IMR-90 (cell line): ENCODE data around the gene TRAPPC3. TPM values are rescaled to one million over a fixed set of nuclear protein-coding genes. Genes with fewer than 3 reads are reported as not detected.

Experiments
- ATAC-seq: fragments of 200-7000 bp; cut with Tn5 transposase; 2 replicates; pipeline ENCODE4 v1.9.1; 2020; ENCODE audit warnings: low read depth, mild to moderate bottlenecking, moderate library complexity
- BruUV-seq: library from RNA; stranded (reverse); fragments of 400-500 nt; replicated peaks from 2 replicates; lab custom pipeline; 2021; lab: Mats Ljungman, UMichigan
- CTCF ChIA-PET: fragments of 300-600 bp; formaldehyde crosslinking; extraction: SDS; loops from one replicate; lab custom pipeline; 2021; ENCODE audit warnings: antibody characterized with exemption; lab: Yijun Ruan, JAX
- POLR2A ChIA-PET: fragments of 300-600 bp; sonication (Branson Sonifier 250); formaldehyde crosslinking; loops from one replicate; lab custom pipeline; 2022; ENCODE audit warnings: antibody characterized with exemption; ENCODE audit not compliant: unreplicated experiment; lab: Charles Lee
- DNase-seq: peaks from one replicate; pipeline ENCODE4 v3.0.0; 2013
- H2AFZ ChIP-seq: replicated peaks from 2 replicates; pipeline ENCODE3; 2013; ENCODE audit warnings: low read length, mild to moderate bottlenecking; ENCODE audit not compliant: poor library complexity
- H2AK5ac ChIP-seq: 2 replicates; pipeline ENCODE4 v1.6.1; 2013; ENCODE audit warnings: low read depth, low read length, inconsistent platforms
- H2AK9ac ChIP-seq: replicated peaks from 2 replicates; pipeline ENCODE3; 2013; ENCODE audit warnings: mild to moderate bottlenecking, low read depth, low read length, moderate library complexity; ENCODE audit not compliant: poor library complexity
- H2BK120ac ChIP-seq: 2 replicates; pipeline ENCODE4 v1.6.1; 2013; ENCODE audit warnings: low read depth, low read length, inconsistent platforms
- H2BK15ac ChIP-seq: 3 replicates; pipeline ENCODE4 v1.6.1; 2013; ENCODE audit warnings: low read depth, low read length, inconsistent platforms
- H2BK20ac ChIP-seq: 2 replicates; pipeline ENCODE4 v1.6.1; 2013; ENCODE audit warnings: low read depth, mild to moderate bottlenecking, inconsistent platforms, low read length, moderate library complexity
- H2BK5ac ChIP-seq: 2 replicates; pipeline ENCODE4 v1.6.1; 2013; ENCODE audit warnings: mild to moderate bottlenecking, low read depth, low read length, inconsistent platforms; ENCODE audit not compliant: poor library complexity, severe bottlenecking
- H3K14ac ChIP-seq: replicated peaks from 2 replicates; pipeline ENCODE4 v1.6.1; 2013; ENCODE audit warnings: low read depth, low read length, inconsistent platforms
- H3K18ac ChIP-seq: 2 replicates; pipeline ENCODE4 v1.6.1; 2013; ENCODE audit warnings: low read depth, low read length, control low read depth
- H3K23ac ChIP-seq: 2 replicates; pipeline ENCODE4 v1.6.1; 2013; ENCODE audit warnings: low read depth, low read length, inconsistent platforms
- H3K27ac ChIP-seq: 2 replicates; pipeline ENCODE4 v1.5.1; 2013; ENCODE audit warnings: mild to moderate bottlenecking, control low read depth, low read length; ENCODE audit not compliant: insufficient read depth
- H3K27me3 ChIP-seq: 2 replicates; pipeline ENCODE4 v1.6.1; 2013; ENCODE audit warnings: low read length; ENCODE audit not compliant: control insufficient read depth, insufficient read depth
- H3K36me3 ChIP-seq: 2 replicates; pipeline ENCODE4 v1.6.1; 2013; ENCODE audit warnings: low read length, mixed read lengths; ENCODE audit not compliant: control insufficient read depth, insufficient read depth
- H3K4ac ChIP-seq: 2 replicates; pipeline ENCODE4 v1.6.1; 2013; ENCODE audit warnings: low read depth, low read length, inconsistent platforms
- H3K4me1 ChIP-seq: 2 replicates; pipeline ENCODE4 v1.6.1; 2013; ENCODE audit warnings: low read length, mixed read lengths; ENCODE audit not compliant: control insufficient read depth, insufficient read depth
- H3K4me2 ChIP-seq: 2 replicates; pipeline ENCODE4 v1.6.1; 2013; ENCODE audit warnings: low read depth, mild to moderate bottlenecking, control low read depth, low read length, moderate library complexity
- H3K4me3 ChIP-seq: 2 replicates; pipeline ENCODE4 v1.5.1; 2013; ENCODE audit warnings: low read depth, mild to moderate bottlenecking, control low read depth, low read length, moderate library complexity; ENCODE audit not compliant: insufficient read depth
- H3K56ac ChIP-seq: 2 replicates; pipeline ENCODE4 v1.6.1; 2013; ENCODE audit warnings: low read length, inconsistent platforms; ENCODE audit not compliant: insufficient read depth; ENCODE audit errors: extremely low read depth
- H3K79me1 ChIP-seq, 2 experiments: 2 replicates each; pipeline ENCODE4 v1.6.1; 2013; ENCODE audit warnings: low read length in 2 of 2, inconsistent platforms in 1 of 2, low read depth in 1 of 2
- H3K9ac ChIP-seq: 2 replicates; pipeline ENCODE4 v1.6.1; 2013; ENCODE audit warnings: low read depth, low read length, control low read depth
- H3K9me1 ChIP-seq: 2 replicates; pipeline ENCODE4 v1.6.1; 2013; ENCODE audit warnings: low read length, inconsistent platforms; ENCODE audit not compliant: insufficient read depth
- H3K9me3 ChIP-seq: 2 replicates; pipeline ENCODE4 v1.6.1; 2013; ENCODE audit warnings: low read length; ENCODE audit not compliant: control insufficient read depth, insufficient read depth
- H4K20me1 ChIP-seq: 2 replicates; pipeline ENCODE4 v1.6.1; 2013; ENCODE audit warnings: low read length, inconsistent platforms; ENCODE audit not compliant: insufficient read depth
- H4K5ac ChIP-seq: 2 replicates; pipeline ENCODE4 v1.6.1; 2013; ENCODE audit warnings: mild to moderate bottlenecking, low read depth, low read length, control low read depth
- H4K8ac ChIP-seq, 2 experiments: 2 replicates each; pipeline ENCODE4 v1.6.1; 2013; ENCODE audit warnings: low read depth in 2 of 2, low read length in 2 of 2, control low read depth in 1 of 2, inconsistent platforms in 1 of 2
- H4K91ac ChIP-seq: 2 replicates; pipeline ENCODE4 v1.6.1; 2013; ENCODE audit warnings: low read depth, low read length, inconsistent platforms; ENCODE audit not compliant: insufficient read depth
- MAFK ChIP-seq: IDR thresholded peaks from 2 replicates; pipeline ENCODE4 v1.6.1; 2012; ENCODE audit warnings: low read depth, low read length, improper control_type of control experiment
- MAZ ChIP-seq: IDR thresholded peaks from 2 replicates; pipeline ENCODE4 v1.6.1; 2012; ENCODE audit warnings: low read depth, mild to moderate bottlenecking, low read length, improper control_type of control experiment, moderate library complexity, borderline replicate concordance
- WGBS, 2 experiments: methylation state at CpG; one replicate each; pipeline versions ENCODE4 v1.1.5 to v1.1.7; 2013; ENCODE audit warnings: missing lambda C conversion rate in 2 of 2; ENCODE audit not compliant: insufficient read length in 1 of 2; ENCODE audit errors: extremely low coverage in 2 of 2; 5-methylcytosine and 5-hydroxymethylcytosine counted together
- dilution Hi-C: fragments of 300-500 bp; cut with HindIII; formaldehyde crosslinking; loops from one replicate; pipeline ENCODE4 v1.14.3; 2018; ENCODE audit warnings: low sequenced_read_pairs; ENCODE audit not compliant: unreplicated experiment
- in situ Hi-C: fragments of 300-500 bp; cut with MboI; formaldehyde crosslinking; loops from 3 replicates; pipeline ENCODE4 v1.14.3; 2019; ENCODE audit warnings: low sequenced_read_pairs, inconsistent platforms, mixed read lengths
- intact Hi-C: fragments of 100-400 bp; cut with micrococcal nuclease; formaldehyde crosslinking; loops from 2 replicates; pipeline ENCODE4 v1.10.0; 2022
- polyA plus RNA-seq, 3 experiments: library from polyadenylated mRNA; depleted of rRNA; stranded (reverse); fragments of >200 nt; gene quantifications; 2 replicates each; pipeline ENCODE4 v1.2.3, GENCODE V29; 2012; ENCODE audit warnings: low replicate concordance in 1 of 3
- total RNA-seq: library from RNA; depleted of rRNA; stranded (reverse); fragments of >200 nt; gene quantifications from 2 replicates; pipeline ENCODE4 v1.2.3, GENCODE V29; 2012

Gene TRAPPC3
- total and polyA plus RNA-seq, 2 of the 4 experiments (the other 2 are of a cell fraction) = 76.0 to 77.8 TPM

- Histone ChIP-seq H3K14ac (no peak overlapping the region), H2AK9ac (no peak overlapping the region), H3K27ac (no peak overlapping the region), H3K4me1 (peaks cover under 1% of the 10 kb centered on the region; the same call in 1 of the 2 replicates), H3K4ac (no peak overlapping the region), H3K9ac (no peak overlapping the region), H4K91ac (no peak overlapping the region), H2BK20ac (no peak overlapping the region), H2BK15ac (no peak overlapping the region), H3K23ac (no peak overlapping the region), H3K56ac (no peak overlapping the region), H4K8ac (no peak overlapping the region), H3K9me1 (no peaks in the 10 kb centered on the region), H3K27me3 (no peaks in the 10 kb centered on the region), H2AK5ac (no peak overlapping the region), H3K4me3 (no peak overlapping the region), H2BK120ac (no peak overlapping the region), H2BK5ac (no peak overlapping the region), H3K18ac (no peak overlapping the region), H3K36me3 (peaks cover 35% of the 10 kb centered on the region), H3K4me2 (no peak overlapping the region), H3K79me1 (peaks cover 32 to 38% of the 10 kb centered on the region in 2 experiments), H4K20me1 (peaks cover 1% of the 10 kb centered on the region; the same call in 1 of the 2 replicates), H3K9me3 (no peaks in the 10 kb centered on the region), H4K5ac (no peak overlapping the region), H2AFZ (no peak overlapping the region)
- WGBS, 2 experiments = 80% methylated on average over 3 of the region's 8 CpGs; no CpG with 5 or more reads in 1 of the 2 experiments
- dilution Hi-C loops = no loop called here
- ChIA-PET POLR2A (no interaction called here), CTCF (interaction anchor here (1.1 kb wide), 1 partner anchor 55 kb away, joined by 3 read pairs; the partner anchor contains the start of gene TRAPPC3)
- no peak for ATAC-seq
- intact Hi-C loops = no loop called here
- BruUV-seq = no TSS peak
- TF ChIP-seq MAFK (no peak), MAZ (no peak)
- no peak for DNase-seq
- in situ Hi-C loops = no loop called here
Observed at GRCh38 chr1:36094621-36095061, 54.6 kb downstream of the TRAPPC3 start.
